K562 (cell line): ENCODE results near the gene P2RY8. TPM values are rescaled to one million over a fixed set of nuclear protein-coding genes. Genes with fewer than 3 reads are reported as not detected.

Experiments used
- FOXM1 ChIP-seq, 2 experiments: fragments of 450-650 bp in 1 of 2; sonication (generic) in 1 of 2; formaldehyde crosslinking in 1 of 2; IDR thresholded peaks; 2 replicates each; pipeline versions ENCODE4 v1.6.1 to v1.9.0; 2017 to 2022; ENCODE audit warnings: low read depth in 2 of 2, mild to moderate bottlenecking in 2 of 2, missing genetic modification reagents in 1 of 2, moderate library complexity in 1 of 2
- NR1H2 ChIP-seq: sonication (generic); formaldehyde crosslinking; IDR thresholded peaks from 2 replicates; pipeline ENCODE4 v1.4.0; 2020; ENCODE audit warnings: mild to moderate bottlenecking, missing genetic modification reagents
- SIRT6 ChIP-seq: IDR thresholded peaks from one replicate; pipeline ENCODE4 v1.6.1; 2012; ENCODE audit warnings: low read depth, mild to moderate bottlenecking, control low read depth, inconsistent platforms, low read length, moderate library complexity
- ZNF217 ChIP-seq: sonication (generic); formaldehyde crosslinking; IDR thresholded peaks from 2 replicates; pipeline ENCODE4 v1.8.0; 2022; ENCODE audit warnings: mild to moderate bottlenecking, missing genetic modification reagents
- polyA plus RNA-seq, 8 experiments: library from polyadenylated mRNA; depleted of rRNA in 4 of 8; stranded (reverse) in 5 of 8; unstranded in 3 of 8; fragments of >200 nt; fragmentation: Nextera tagmentation in 2 of 8; fragmentation: Illumina TruSeq in 1 of 8; extraction: Ambion mirVana in 2 of 8; extraction: Trizol in 1 of 8; gene quantifications; 2 replicates each; pipeline versions ENCODE4 v1.2.1 to v1.2.3, GENCODE V29; 2011 to 2014; ENCODE audit warnings: inconsistent platforms in 1 of 8, missing spikeins in 1 of 8
- total RNA-seq, 7 experiments: library from RNA; depleted of rRNA in 6 of 7; stranded (reverse); fragments of >200 nt in 6 of 7; fragmentation: Illumina TruSeq in 2 of 7; extraction: Trizol in 2 of 7; gene quantifications; 2 replicates each; pipeline versions ENCODE4 v1.2.1 to v1.2.3, GENCODE V29; 2011 to 2021; ENCODE audit warnings: low replicate concordance in 1 of 7
- TF ChIP-seq, protein P1 (sequence below), 2 experiments: fragments of 450-650 bp in 1 of 2; sonication (generic) in 1 of 2; formaldehyde crosslinking in 1 of 2; IDR thresholded peaks; 2 replicates each; pipeline versions ENCODE4 v1.7.1 to v1.9.0; 2016 to 2022; ENCODE audit warnings: inconsistent platforms in 1 of 2, mild to moderate bottlenecking in 1 of 2, missing genetic modification reagents in 1 of 2
- TF ChIP-seq, protein P2 (sequence below): fragments of 200-600 bp; sonication (generic); IDR thresholded peaks from one replicate; pipeline ENCODE4 v1.6.1; 2012; ENCODE audit warnings: mild to moderate bottlenecking, low read depth, low read length, inconsistent platforms

P2RY8 gene
- total and polyA plus RNA-seq, 9 of the 15 experiments (the other 6 are each of a cell fraction or from before 2014, with no cell fraction given): 0.04 to 0.69 (median 0.08) TPM; not detected in 3

GRCh38 chrX:1516596-1517104 lies 20.3 kb downstream of the P2RY8 start (continued):
- TF ChIP-seq, protein P1, sequence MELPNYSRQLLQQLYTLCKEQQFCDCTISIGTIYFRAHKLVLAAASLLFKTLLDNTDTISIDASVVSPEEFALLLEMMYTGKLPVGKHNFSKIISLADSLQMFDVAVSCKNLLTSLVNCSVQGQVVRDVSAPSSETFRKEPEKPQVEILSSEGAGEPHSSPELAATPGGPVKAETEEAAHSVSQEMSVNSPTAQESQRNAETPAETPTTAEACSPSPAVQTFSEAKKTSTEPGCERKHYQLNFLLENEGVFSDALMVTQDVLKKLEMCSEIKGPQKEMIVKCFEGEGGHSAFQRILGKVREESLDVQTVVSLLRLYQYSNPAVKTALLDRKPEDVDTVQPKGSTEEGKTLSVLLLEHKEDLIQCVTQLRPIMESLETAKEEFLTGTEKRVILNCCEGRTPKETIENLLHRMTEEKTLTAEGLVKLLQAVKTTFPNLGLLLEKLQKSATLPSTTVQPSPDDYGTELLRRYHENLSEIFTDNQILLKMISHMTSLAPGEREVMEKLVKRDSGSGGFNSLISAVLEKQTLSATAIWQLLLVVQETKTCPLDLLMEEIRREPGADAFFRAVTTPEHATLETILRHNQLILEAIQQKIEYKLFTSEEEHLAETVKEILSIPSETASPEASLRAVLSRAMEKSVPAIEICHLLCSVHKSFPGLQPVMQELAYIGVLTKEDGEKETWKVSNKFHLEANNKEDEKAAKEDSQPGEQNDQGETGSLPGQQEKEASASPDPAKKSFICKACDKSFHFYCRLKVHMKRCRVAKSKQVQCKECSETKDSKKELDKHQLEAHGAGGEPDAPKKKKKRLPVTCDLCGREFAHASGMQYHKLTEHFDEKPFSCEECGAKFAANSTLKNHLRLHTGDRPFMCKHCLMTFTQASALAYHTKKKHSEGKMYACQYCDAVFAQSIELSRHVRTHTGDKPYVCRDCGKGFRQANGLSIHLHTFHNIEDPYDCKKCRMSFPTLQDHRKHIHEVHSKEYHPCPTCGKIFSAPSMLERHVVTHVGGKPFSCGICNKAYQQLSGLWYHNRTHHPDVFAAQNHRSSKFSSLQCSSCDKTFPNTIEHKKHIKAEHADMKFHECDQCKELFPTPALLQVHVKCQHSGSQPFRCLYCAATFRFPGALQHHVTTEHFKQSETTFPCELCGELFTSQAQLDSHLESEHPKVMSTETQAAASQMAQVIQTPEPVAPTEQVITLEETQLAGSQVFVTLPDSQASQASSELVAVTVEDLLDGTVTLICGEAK (IDR thresholded peaks at IDR 0.05): no peak
- TF ChIP-seq, protein P1 (CRISPR knock-in tag; IDR thresholded peaks at IDR 0.05): no peak
- TF ChIP-seq ZNF217 (CRISPR knock-in tag) (no peak), SIRT6 (no peak), FOXM1 (IDR thresholded peaks at IDR 0.05; ENCODE audit: low read depth) (no peak), FOXM1 (CRISPR knock-in tag; IDR thresholded peaks at IDR 0.05; ENCODE audit: low read depth) (no peak), NR1H2 (CRISPR knock-in tag) (no peak)
- TF ChIP-seq, protein P2, sequence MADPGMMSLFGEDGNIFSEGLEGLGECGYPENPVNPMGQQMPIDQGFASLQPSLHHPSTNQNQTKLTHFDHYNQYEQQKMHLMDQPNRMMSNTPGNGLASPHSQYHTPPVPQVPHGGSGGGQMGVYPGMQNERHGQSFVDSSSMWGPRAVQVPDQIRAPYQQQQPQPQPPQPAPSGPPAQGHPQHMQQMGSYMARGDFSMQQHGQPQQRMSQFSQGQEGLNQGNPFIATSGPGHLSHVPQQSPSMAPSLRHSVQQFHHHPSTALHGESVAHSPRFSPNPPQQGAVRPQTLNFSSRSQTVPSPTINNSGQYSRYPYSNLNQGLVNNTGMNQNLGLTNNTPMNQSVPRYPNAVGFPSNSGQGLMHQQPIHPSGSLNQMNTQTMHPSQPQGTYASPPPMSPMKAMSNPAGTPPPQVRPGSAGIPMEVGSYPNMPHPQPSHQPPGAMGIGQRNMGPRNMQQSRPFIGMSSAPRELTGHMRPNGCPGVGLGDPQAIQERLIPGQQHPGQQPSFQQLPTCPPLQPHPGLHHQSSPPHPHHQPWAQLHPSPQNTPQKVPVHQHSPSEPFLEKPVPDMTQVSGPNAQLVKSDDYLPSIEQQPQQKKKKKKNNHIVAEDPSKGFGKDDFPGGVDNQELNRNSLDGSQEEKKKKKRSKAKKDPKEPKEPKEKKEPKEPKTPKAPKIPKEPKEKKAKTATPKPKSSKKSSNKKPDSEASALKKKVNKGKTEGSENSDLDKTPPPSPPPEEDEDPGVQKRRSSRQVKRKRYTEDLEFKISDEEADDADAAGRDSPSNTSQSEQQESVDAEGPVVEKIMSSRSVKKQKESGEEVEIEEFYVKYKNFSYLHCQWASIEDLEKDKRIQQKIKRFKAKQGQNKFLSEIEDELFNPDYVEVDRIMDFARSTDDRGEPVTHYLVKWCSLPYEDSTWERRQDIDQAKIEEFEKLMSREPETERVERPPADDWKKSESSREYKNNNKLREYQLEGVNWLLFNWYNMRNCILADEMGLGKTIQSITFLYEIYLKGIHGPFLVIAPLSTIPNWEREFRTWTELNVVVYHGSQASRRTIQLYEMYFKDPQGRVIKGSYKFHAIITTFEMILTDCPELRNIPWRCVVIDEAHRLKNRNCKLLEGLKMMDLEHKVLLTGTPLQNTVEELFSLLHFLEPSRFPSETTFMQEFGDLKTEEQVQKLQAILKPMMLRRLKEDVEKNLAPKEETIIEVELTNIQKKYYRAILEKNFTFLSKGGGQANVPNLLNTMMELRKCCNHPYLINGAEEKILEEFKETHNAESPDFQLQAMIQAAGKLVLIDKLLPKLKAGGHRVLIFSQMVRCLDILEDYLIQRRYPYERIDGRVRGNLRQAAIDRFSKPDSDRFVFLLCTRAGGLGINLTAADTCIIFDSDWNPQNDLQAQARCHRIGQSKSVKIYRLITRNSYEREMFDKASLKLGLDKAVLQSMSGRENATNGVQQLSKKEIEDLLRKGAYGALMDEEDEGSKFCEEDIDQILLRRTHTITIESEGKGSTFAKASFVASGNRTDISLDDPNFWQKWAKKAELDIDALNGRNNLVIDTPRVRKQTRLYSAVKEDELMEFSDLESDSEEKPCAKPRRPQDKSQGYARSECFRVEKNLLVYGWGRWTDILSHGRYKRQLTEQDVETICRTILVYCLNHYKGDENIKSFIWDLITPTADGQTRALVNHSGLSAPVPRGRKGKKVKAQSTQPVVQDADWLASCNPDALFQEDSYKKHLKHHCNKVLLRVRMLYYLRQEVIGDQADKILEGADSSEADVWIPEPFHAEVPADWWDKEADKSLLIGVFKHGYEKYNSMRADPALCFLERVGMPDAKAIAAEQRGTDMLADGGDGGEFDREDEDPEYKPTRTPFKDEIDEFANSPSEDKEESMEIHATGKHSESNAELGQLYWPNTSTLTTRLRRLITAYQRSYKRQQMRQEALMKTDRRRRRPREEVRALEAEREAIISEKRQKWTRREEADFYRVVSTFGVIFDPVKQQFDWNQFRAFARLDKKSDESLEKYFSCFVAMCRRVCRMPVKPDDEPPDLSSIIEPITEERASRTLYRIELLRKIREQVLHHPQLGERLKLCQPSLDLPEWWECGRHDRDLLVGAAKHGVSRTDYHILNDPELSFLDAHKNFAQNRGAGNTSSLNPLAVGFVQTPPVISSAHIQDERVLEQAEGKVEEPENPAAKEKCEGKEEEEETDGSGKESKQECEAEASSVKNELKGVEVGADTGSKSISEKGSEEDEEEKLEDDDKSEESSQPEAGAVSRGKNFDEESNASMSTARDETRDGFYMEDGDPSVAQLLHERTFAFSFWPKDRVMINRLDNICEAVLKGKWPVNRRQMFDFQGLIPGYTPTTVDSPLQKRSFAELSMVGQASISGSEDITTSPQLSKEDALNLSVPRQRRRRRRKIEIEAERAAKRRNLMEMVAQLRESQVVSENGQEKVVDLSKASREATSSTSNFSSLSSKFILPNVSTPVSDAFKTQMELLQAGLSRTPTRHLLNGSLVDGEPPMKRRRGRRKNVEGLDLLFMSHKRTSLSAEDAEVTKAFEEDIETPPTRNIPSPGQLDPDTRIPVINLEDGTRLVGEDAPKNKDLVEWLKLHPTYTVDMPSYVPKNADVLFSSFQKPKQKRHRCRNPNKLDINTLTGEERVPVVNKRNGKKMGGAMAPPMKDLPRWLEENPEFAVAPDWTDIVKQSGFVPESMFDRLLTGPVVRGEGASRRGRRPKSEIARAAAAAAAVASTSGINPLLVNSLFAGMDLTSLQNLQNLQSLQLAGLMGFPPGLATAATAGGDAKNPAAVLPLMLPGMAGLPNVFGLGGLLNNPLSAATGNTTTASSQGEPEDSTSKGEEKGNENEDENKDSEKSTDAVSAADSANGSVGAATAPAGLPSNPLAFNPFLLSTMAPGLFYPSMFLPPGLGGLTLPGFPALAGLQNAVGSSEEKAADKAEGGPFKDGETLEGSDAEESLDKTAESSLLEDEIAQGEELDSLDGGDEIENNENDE: no peak
